Activated naive CD4-positive, alpha-beta T cell treated with anti-CD3 and anti-CD28 coated beads, Interleukin-2, amount 50 U/mL, for 24 hours (primary cell): Measurements from ENCODE around the gene SLC22A7.

Experiments used
- H3K27ac Mint-ChIP-seq: one replicate; pipeline ENCODE4 v1.8.0; 2021; ENCODE audit warnings: mild to moderate bottlenecking, mixed read lengths
- H3K27me3 Mint-ChIP-seq: one replicate; pipeline ENCODE4 v1.8.0; 2021; ENCODE audit warnings: mixed read lengths
- H3K36me3 Mint-ChIP-seq: one replicate; pipeline ENCODE4 v1.8.0; 2021; ENCODE audit warnings: mixed read lengths
- H3K4me1 Mint-ChIP-seq: one replicate; pipeline ENCODE4 v1.8.0; 2021; ENCODE audit warnings: mixed read lengths
- H3K4me3 Mint-ChIP-seq: one replicate; pipeline ENCODE4 v1.8.0; 2021; ENCODE audit warnings: mild to moderate bottlenecking, mixed read lengths
- H3K9me3 Mint-ChIP-seq: one replicate; pipeline ENCODE4 v1.8.0; 2021; ENCODE audit warnings: mixed read lengths

Gene SLC22A7

DNA sequence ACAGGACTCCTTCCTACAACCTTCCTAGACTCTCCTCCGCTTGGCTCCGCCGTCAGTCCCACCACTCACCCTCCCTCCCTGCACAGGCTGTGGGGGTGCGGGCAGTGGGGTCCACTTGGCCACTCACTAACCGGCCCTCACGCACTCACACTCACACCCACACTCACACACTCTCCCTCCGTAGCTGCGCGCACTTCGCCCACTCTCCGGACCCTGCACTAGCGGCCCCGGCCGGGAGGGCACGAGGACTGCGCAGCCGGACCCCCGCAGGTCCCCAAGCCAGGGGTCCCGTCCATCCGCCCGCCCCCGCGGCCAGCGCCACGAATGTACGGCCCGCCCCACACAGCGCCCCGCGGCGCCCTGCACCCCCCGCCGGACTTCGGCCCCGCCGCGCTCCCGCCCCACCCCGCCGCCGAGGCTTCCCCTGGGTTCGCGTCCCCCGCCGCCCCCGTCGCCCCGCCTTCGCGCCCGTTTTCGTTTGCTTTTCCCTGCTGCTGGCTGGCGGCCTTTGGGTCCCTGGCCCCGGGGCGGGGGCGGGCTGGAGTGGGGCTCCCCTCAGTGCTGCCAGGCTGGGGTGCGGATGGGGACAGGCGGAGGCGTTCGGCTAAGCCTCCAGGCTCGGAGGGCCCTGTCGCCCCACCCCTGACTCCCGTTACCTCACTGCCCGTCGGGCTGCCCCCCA is 23.0 kb upstream of the SLC22A7 start:
- H3K4me3 Mint-ChIP-seq, result peak overlapping the region; percentile 73
- H3K9me3 Mint-ChIP-seq, result no peaks in the 10 kb centered on the region
- H3K27me3 Mint-ChIP-seq, result peaks cover 1% of the 10 kb centered on the region
- H3K27ac Mint-ChIP-seq, result no peak overlapping the region
- H3K4me1 Mint-ChIP-seq, result peaks cover 8% of the 10 kb centered on the region
- H3K36me3 Mint-ChIP-seq, result no peaks in the 10 kb centered on the region

DNA sequence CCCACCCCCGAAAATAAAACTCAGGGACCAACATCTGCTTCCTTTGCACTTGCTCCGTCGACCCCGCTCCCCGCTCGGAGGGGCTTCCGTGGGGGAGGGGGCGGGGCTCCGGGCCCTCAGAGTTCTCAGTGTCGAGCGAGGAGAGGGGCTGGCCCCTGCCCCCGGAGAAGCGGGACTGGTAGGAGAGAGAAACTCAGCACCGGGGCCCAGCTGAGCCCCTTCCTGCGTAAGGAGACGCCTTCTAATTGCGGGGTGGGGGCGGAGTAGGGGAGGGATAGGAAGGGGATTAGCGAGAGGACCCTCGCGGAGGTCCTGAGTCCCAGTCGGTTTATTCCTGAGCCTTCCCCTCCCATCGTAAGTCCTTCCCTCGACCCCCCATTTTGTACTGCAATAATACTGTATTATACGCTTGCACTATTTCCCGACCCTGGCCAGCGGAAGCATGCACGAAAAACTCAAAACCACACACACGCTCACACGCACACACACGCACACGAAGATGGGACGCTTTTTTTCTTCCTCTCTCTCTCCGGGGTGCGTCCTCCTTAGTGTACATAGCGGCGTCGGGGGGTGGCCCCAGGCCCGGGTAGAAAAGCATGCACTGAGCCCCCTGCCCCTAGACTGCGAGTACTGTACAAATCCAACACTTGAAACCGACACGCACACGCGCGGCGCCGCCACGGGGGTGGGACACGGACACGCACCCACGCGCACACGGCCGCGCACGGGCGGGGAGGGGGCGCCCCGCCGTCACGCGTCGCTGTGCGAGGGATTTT is 22.1 kb upstream of the SLC22A7 start:
- peaks cover 6% of the 10 kb centered on the region for H3K27me3 Mint-ChIP-seq
- no peak overlapping the region for H3K27ac Mint-ChIP-seq
- peaks cover 6% of the 10 kb centered on the region for H3K4me1 Mint-ChIP-seq
- H3K9me3 Mint-ChIP-seq, result no peaks in the 10 kb centered on the region
- H3K36me3 Mint-ChIP-seq, result no peaks in the 10 kb centered on the region
- peak overlapping the region; percentile 88 for H3K4me3 Mint-ChIP-seq

DNA sequence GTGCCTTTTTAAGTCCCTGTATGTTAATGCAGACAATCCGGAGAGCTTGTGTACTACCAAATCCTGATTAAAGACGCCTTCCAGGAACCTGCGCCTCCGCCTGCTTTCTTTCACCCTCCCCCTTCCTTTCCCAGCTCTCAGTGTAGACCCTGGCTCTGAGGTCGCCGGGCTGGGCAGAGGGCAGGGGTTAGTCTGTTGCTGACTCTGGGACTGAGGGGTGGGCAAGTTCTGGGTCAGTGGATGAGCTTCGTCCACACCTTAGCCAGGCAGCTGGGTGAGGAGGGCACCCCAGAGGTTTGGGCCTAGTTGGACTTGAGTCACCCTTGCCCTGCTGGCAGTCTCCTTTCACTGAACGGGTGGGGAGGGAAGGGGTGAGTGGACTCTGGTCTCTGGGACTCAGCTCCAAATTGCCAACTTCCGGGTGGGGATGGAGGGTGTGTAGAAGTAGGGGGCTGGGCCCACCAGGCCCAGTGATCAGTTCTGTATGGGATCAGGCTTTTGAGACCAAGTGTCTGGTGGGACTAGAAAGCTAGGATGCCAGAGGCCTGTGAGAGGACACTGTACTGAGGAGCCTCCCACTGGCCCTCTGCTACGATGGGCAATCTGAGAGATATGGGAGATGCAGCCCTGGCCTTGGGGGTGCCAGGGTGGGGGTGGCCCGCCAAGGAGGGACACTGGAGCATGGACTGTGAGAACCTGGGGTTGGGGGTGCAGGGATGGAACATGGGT is 21.3 kb upstream of the SLC22A7 start:
- Mint-ChIP-seq H3K27ac (no peak overlapping the region), H3K4me1 (peaks cover 6% of the 10 kb centered on the region), H3K4me3 (peak overlapping the region; percentile 88), H3K36me3 (no peaks in the 10 kb centered on the region), H3K27me3 (peaks cover 10% of the 10 kb centered on the region), H3K9me3 (no peaks in the 10 kb centered on the region)

DNA sequence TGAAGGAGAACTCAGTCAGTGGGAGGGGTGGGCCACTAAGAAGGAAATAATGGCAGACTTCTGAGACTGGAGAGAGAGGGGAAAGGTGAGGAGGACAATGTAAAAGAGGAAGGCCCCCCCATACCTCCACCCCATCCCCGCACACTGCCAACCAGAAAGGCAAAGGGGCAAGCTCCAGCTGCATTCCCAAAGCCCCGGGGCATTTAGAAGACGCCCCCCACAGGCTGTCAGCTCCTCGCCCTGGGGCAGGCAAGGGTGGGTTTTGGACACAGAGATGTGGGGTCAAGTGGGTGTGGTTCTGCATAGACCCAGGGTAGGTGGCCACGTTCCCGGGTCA is 20.8 kb upstream of the SLC22A7 start:
- no peaks in the 10 kb centered on the region for H3K9me3 Mint-ChIP-seq
- peaks cover 10% of the 10 kb centered on the region for H3K27me3 Mint-ChIP-seq
- H3K36me3 Mint-ChIP-seq, result no peaks in the 10 kb centered on the region
- no peak overlapping the region for H3K27ac Mint-ChIP-seq
- peaks cover 6% of the 10 kb centered on the region for H3K4me1 Mint-ChIP-seq
- H3K4me3 Mint-ChIP-seq, result no peak overlapping the region

DNA sequence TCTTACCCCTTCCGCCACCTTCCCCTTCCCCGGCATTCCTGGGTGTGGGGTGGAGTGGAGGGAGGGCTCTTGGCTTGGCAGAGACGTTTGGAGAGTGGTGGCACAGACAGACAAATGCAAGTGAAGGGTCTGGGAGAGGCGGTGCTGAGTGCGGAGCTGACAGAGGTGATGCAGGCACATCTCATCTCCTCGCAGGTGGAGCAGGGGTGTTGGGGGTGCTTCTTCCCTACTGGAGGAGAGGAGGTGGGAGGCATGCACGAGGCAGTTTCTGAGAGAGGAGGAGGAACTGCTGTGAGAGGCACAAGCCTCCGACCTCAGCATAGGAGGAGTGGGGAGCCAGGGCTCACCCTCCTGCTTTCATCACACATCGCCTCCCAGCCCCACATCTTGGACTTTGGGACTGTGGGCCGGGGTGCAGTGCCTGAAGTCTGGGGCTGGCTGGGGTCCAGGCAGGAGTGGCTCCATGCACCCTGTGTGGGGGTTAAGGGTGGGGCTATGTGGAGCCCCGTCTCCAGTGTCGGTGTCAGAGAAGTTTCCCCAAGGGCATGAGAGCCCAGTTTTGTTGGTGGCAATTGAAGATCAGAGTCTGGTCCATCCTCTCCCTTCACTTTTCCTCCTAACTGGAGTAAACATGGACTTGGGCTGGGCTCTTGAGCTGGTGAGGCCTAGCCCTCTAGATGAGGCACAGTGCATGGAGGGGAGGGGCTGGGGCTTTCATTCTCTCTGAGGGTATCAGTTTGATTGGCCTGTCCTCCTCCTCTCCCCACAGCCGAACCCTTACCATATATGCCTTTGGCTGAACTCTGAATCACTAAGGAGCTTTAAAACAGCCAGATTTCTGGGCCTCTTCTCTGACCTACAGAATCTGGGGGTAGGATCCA is 20.2 kb upstream of the SLC22A7 start:
- H3K9me3 Mint-ChIP-seq, result no peaks in the 10 kb centered on the region
- H3K27me3 Mint-ChIP-seq, result peaks cover 10% of the 10 kb centered on the region
- H3K4me3 Mint-ChIP-seq, result peak overlapping the region; percentile 13
- no peak overlapping the region for H3K27ac Mint-ChIP-seq
- H3K4me1 Mint-ChIP-seq, result peaks cover 6% of the 10 kb centered on the region
- H3K36me3 Mint-ChIP-seq, result no peaks in the 10 kb centered on the region

DNA sequence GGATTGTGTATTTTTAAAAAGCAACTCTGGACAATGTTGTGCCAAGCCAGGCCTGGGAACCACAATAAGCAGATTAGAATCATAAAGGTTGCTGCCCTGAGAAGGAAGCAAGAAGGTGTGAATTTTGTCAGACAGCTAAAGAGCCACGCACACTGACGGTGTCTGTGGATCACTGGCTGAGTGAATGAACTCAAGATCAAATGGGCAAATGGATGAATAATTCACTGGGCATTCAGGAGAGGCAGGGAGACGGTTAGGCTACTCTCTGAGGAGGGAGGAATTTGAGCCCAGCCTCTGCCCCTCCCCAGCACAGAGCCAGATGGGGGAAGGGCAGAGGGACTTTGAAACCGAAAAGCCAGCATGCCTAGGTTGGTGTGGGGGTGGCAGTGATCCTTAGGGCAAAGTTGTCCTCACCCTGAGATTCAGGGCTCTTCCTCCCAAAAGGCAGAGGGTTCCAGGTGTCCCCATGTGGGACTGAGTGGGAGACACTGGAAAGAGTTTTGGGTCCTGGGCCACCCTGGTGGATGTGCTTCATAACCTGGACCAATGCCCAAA is 19.5 kb upstream of the SLC22A7 start:
- peaks cover 6% of the 10 kb centered on the region for H3K4me1 Mint-ChIP-seq
- H3K27ac Mint-ChIP-seq, result no peak overlapping the region
- peaks cover 10% of the 10 kb centered on the region for H3K27me3 Mint-ChIP-seq
- H3K4me3 Mint-ChIP-seq, result no peak overlapping the region
- H3K36me3 Mint-ChIP-seq, result no peaks in the 10 kb centered on the region
- no peaks in the 10 kb centered on the region for H3K9me3 Mint-ChIP-seq

DNA sequence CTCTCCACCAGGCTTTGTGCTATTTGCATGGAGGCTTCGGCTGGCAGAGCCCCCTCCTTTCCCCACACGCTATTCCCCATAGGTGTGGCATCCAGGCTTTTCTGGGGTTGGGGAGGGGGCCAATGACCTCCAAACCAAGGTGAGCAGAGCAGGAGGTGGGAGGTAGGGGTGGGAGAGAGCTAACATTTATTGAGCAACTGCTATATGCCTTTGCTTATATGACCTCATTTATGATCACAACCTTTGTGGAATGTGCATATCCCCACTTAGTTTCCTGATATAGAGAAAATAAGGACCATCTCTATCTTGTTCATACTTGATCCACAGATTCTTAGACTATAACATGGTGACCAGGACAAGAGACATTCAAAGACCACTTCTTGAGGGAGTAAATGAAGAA is 17.8 kb upstream of the SLC22A7 start:
- Mint-ChIP-seq H3K9me3 (no peaks in the 10 kb centered on the region), H3K4me1 (peaks cover 6% of the 10 kb centered on the region), H3K27ac (no peak overlapping the region), H3K27me3 (peaks cover 9% of the 10 kb centered on the region), H3K4me3 (no peak overlapping the region), H3K36me3 (no peaks in the 10 kb centered on the region)

DNA sequence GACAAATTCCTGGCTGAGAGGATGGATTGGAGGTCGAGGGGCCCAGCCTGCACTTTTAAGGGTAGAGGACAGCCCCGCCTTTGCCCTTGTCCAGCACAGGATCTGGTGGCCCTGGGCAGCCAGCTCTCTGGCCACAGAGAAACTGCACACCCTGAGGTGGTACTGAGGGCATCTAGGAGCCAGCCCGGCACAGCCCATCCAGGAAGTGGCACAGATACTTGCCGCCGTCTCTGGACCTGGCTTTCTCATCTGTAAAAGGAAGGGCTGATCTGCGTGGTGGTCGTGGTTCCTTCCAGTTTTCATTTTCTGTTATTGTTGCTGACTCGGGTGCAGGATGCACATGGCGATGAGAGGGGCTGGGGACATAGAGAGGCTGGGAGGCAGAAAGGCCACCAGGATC is 16.0 kb upstream of the SLC22A7 start:
- peaks cover 17% of the 10 kb centered on the region for H3K27me3 Mint-ChIP-seq
- no peak overlapping the region for H3K4me3 Mint-ChIP-seq
- no peaks in the 10 kb centered on the region for H3K36me3 Mint-ChIP-seq
- no peak overlapping the region for H3K27ac Mint-ChIP-seq
- no peaks in the 10 kb centered on the region for H3K9me3 Mint-ChIP-seq
- no peaks in the 10 kb centered on the region for H3K4me1 Mint-ChIP-seq

DNA sequence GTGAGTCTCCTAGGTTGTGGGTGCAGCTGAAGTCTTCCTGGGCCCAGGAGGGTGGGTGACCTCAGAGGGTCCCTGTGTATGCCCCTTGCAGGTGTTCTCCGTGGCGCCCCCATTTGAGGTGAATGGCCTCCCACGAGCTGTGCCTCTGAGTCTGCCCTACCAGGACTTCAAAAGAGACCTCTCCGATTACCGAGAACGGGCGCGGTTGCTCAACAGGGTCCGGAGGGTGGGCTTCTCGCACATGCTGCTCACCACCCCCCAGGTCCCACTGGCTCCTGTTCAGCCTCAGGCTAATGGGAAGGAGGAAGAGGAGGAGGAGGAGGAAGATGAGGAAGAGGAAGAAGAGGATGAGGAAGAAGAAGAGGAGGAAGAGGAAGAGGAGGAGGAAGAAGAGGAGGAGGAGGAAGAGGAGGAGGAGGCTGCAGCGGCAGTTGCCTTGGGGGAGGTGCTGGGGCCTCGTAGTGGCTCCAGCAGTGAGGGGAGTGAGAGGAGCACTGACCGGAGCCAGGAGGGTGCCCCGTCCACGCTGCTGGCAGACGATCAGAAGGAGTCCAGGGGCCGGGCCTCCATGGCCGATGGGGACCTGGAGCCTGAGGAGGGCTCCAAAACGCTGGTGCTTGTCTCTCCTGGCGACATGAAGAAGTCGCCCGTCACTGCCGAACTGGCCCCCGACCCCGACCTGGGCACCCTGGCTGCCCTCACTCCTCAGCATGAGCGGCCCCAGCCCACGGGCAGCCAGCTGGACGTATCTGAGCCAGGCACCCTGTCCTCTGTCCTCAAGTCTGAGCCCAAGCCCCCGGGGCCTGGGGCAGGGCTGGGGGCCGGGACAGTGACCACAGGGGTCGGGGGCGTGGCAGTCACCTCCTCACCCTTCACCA is 15.2 kb upstream of the SLC22A7 start:
- H3K27ac Mint-ChIP-seq, result no peak overlapping the region
- no peaks in the 10 kb centered on the region for H3K9me3 Mint-ChIP-seq
- H3K4me1 Mint-ChIP-seq, result no peaks in the 10 kb centered on the region
- H3K4me3 Mint-ChIP-seq, result no peak overlapping the region
- no peaks in the 10 kb centered on the region for H3K36me3 Mint-ChIP-seq
- peaks cover 17% of the 10 kb centered on the region for H3K27me3 Mint-ChIP-seq

DNA sequence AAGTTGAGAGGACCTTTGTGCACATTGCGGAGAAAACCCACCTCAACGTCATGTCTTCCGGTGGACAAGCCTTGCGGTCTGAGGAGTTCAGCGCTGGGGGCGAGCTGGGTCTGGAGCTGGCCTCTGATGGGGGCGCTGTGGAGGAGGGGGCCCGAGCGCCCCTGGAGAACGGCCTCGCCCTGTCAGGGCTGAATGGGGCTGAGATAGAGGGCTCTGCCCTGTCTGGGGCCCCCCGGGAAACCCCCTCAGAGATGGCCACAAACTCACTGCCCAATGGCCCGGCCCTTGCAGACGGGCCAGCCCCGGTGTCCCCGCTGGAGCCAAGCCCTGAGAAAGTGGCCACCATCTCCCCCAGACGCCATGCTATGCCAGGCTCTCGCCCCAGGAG is 14.6 kb upstream of the SLC22A7 start:
- Mint-ChIP-seq H3K9me3 (no peaks in the 10 kb centered on the region), H3K36me3 (no peaks in the 10 kb centered on the region), H3K4me1 (no peaks in the 10 kb centered on the region), H3K27ac (no peak overlapping the region), H3K27me3 (peaks cover 17% of the 10 kb centered on the region), H3K4me3 (no peak overlapping the region)

DNA sequence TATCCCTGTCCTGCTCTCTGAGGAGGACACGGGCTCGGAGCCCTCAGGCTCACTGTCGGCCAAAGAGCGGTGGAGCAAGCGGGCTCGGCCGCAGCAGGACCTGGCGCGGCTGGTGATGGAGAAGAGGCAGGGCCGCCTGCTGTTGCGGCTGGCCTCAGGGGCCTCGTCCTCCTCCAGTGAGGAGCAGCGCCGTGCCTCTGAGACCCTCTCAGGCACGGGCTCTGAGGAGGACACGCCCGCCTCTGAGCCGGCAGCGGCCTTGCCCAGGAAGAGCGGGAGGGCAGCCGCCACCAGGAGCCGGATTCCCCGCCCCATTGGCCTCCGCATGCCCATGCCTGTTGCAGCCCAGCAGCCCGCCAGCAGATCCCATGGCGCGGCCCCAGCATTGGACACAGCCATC is 14.2 kb upstream of the SLC22A7 start:
- Mint-ChIP-seq H3K9me3 (no peaks in the 10 kb centered on the region), H3K4me1 (no peaks in the 10 kb centered on the region), H3K27ac (no peak overlapping the region), H3K27me3 (peaks cover 17% of the 10 kb centered on the region), H3K4me3 (no peak overlapping the region), H3K36me3 (no peaks in the 10 kb centered on the region)

DNA sequence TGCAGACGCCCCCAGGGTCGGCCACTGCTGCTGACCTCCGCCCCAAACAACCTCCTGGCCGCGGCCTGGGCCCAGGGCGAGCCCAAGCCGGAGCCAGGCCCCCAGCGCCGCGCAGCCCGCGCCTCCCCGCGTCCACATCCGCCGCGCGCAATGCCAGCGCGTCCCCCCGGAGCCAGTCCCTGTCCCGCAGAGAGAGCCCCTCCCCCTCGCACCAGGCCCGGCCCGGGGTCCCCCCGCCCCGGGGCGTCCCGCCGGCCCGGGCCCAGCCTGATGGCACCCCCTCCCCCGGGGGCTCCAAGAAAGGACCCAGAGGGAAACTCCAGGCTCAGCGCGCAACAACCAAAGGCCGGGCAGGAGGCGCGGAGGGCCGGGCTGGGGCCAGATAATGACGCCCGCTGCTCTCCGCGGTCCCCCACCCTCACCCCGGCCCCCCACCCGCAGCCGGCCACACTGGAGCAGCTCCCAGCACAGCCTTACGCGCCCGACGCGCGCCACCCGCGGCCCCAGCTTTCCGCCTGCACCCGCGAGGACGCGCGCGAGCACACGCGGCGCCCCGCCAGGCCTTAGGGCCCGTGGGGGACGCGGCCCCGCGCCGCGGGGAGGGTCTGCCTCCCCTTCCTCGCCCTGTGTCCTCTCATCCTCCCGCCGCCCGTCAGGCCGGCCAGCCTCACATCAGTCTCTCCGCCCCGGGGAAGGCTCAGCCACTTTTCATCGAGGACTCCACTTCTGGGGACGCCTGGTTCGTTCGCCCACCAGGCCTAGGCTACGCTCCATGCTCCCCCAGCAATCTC is 12.9 kb upstream of the SLC22A7 start:
- Mint-ChIP-seq H3K4me1 (no peaks in the 10 kb centered on the region), H3K27me3 (peaks cover 17% of the 10 kb centered on the region), H3K36me3 (no peaks in the 10 kb centered on the region), H3K4me3 (no peak overlapping the region), H3K9me3 (no peaks in the 10 kb centered on the region), H3K27ac (no peak overlapping the region)

DNA sequence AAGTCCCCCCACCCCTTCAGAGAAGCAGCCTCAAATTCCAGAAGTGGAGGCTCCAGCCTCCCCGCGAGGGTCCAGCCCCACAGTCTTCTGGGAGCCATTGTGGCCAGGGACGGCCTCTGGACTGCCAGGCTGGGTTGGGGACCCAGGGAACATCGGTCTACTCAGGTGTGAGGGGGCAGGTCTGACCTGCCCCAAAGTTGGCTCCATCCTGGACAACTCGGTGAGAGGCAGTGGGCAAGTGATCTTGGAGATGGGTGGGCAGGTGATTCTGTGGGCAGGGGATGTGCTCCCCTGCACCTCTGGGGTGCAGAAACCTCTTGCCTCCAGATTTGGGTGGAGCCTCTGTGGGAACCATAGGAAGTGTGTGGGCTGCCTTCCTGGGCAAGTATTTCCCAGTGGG is 12.2 kb upstream of the SLC22A7 start:
- Mint-ChIP-seq H3K4me1 (no peaks in the 10 kb centered on the region), H3K27ac (no peak overlapping the region), H3K36me3 (no peaks in the 10 kb centered on the region), H3K27me3 (peaks cover 12% of the 10 kb centered on the region), H3K9me3 (no peaks in the 10 kb centered on the region), H3K4me3 (no peak overlapping the region)

DNA sequence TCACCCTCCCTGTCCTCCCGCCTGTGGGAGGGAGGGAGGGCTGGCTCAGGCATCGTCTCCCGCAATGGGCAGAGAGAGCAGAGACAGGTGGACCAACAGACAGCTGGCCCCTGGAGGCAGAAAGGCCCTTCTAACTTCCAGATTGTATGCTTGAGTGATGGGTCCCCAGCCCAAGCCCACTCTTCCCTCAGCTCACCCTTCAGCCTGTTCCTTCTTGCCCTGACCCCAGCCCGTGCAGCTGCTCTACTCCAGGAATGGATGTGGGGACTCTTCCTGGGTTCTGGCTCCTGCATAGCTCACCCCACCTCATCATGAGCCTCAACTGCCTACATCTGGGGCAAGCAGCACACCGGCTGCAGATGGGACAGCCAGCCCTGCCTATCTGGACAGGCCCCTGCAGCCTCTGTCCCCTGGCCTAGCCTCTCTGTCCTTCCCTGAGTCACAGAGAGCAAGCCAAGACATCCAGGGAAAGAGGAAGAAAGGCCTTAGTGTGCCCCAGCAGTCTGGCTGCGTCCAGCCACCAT is 11.5 kb upstream of the SLC22A7 start:
- no peaks in the 10 kb centered on the region for H3K4me1 Mint-ChIP-seq
- H3K36me3 Mint-ChIP-seq, result no peaks in the 10 kb centered on the region
- no peak overlapping the region for H3K27ac Mint-ChIP-seq
- H3K9me3 Mint-ChIP-seq, result no peaks in the 10 kb centered on the region
- H3K27me3 Mint-ChIP-seq, result peaks cover 10% of the 10 kb centered on the region
- no peak overlapping the region for H3K4me3 Mint-ChIP-seq
